Astrocyte (in vitro differentiated cells and primary cell): Measurements from ENCODE around the gene DGKB.

Experiments
- EZH2 ChIP-seq: IDR thresholded peaks from 2 replicates; pipeline ENCODE4 v1.6.1; 2012; ENCODE audit warnings: mild to moderate bottlenecking, low read length, inconsistent platforms; ENCODE audit not compliant: insufficient read depth
- TF ChIP-seq, protein P1 (sequence below): IDR thresholded peaks from 2 replicates; pipeline ENCODE4 v1.5.1; 2011; ENCODE audit warnings: low read depth, mild to moderate bottlenecking, inconsistent platforms, low read length, moderate library complexity; ENCODE audit not compliant: insufficient read depth

DNA sequence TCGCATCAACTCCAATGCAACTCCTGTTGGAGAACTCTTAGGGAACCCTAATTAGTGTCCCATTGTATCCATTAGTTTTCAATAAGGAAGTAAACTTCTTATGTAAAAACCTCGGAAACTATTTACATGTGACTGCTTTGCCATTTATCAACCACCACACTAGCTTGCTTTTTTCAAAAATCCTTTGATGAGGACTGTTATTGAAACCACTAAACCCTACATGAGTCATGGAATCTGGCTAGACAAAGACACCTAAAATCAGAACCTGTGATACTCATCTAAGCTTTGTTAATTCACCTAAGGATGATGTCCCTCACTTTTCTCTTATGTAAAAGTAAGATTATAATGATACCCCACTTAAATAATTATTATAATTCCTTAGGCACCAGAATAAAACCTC is 499.0 kb downstream of the DGKB start:
- TF ChIP-seq, protein P1, sequence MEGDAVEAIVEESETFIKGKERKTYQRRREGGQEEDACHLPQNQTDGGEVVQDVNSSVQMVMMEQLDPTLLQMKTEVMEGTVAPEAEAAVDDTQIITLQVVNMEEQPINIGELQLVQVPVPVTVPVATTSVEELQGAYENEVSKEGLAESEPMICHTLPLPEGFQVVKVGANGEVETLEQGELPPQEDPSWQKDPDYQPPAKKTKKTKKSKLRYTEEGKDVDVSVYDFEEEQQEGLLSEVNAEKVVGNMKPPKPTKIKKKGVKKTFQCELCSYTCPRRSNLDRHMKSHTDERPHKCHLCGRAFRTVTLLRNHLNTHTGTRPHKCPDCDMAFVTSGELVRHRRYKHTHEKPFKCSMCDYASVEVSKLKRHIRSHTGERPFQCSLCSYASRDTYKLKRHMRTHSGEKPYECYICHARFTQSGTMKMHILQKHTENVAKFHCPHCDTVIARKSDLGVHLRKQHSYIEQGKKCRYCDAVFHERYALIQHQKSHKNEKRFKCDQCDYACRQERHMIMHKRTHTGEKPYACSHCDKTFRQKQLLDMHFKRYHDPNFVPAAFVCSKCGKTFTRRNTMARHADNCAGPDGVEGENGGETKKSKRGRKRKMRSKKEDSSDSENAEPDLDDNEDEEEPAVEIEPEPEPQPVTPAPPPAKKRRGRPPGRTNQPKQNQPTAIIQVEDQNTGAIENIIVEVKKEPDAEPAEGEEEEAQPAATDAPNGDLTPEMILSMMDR = no peak
- TF ChIP-seq EZH2 = no peak
